OCI-M1 (cell line): ENCODE measurements around the gene PDE4A.
"Not testable (repeated sequence)": the region's sequence is repeated elsewhere in the genome, so short reads cannot be mapped to it uniquely, and the experiment has no call there.

ENCODE experiments used
- DNase-seq: peaks from one replicate; lab custom pipeline; 2025; lab: John Stamatoyannopoulos, UW

Gene PDE4A

GRCh38 chr19:10420444-10421239 is at the start of gene PDE4A:
Gene PDE4A, plus strand, starts transcription at chr19:10420538. Its CDS starts 227 bp downstream, at chr19:10420765.
- peak; percentile 95 for DNase-seq

DNA sequence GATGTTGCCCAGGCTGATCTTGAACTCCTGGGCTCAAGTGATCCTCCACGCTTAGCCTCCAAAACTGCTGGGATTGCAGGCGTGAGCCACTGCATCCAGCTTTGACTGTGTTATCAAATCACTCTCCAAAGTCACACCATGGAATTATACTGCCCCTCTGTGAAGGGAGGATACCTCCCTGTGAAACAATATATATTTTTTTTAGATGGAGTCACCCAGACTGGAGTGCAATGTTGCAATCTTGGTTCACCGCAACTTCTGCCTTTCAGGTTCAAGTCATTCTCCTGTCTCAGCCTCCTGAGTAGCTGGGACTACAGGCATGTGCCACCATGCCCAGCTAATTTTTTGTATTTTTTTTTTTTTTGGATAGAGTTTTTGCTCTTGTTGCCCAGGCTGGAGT is 47.6 kb upstream of the PDE4A start:
- no peak for DNase-seq

GRCh38 chr19:10374931-10375330 is 45.4 kb upstream of the PDE4A start:
- DNase-seq: no peak

DNA sequence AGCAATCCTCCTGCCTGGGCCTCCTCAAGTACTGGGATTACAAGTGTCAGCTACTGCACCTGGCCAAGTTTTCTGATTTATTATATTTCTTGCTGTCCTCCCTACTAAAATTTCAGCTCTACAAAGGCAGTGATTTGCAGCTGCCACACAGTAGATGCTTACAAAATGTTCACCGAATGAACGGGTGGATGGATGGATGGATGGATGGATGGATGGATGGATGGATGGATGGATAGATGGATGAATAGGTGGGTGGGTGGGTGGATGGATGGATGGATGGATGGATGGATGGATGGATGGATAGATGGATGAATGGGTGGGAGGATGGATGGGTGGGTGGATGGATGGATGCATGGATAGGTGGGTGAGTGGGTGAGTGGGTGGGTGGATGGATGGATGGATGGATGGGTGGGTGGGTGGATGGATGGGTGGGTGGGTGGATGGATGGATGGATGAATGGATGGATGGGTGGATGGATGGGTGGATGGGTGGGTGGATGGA is 43.1 kb upstream of the PDE4A start:
- DNase-seq: not testable (repeated sequence)

DNA sequence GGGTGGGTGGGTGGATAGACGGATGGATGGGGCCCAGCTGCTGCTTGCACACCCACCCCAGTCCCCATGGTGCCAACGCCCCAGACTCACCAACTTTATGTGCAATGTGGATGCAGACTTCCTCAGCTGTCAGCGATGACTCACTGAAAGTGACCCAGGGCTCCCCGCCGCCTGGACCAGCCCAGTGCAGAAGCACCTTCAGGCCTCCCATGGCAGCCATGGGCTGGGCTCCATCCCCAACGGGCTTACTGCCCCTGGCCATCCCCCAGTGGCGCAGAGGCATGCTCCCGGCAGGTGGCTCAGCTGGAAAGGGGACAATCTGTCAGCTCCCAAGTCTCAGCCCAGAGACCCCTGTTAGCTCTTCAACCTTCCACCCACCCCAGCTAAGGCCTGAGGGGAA is 42.2 kb upstream of the PDE4A start:
- DNase-seq: no peak

GRCh38 chr19:10379880-10380312 is 40.4 kb upstream of the PDE4A start:
- DNase-seq: no peak

DNA sequence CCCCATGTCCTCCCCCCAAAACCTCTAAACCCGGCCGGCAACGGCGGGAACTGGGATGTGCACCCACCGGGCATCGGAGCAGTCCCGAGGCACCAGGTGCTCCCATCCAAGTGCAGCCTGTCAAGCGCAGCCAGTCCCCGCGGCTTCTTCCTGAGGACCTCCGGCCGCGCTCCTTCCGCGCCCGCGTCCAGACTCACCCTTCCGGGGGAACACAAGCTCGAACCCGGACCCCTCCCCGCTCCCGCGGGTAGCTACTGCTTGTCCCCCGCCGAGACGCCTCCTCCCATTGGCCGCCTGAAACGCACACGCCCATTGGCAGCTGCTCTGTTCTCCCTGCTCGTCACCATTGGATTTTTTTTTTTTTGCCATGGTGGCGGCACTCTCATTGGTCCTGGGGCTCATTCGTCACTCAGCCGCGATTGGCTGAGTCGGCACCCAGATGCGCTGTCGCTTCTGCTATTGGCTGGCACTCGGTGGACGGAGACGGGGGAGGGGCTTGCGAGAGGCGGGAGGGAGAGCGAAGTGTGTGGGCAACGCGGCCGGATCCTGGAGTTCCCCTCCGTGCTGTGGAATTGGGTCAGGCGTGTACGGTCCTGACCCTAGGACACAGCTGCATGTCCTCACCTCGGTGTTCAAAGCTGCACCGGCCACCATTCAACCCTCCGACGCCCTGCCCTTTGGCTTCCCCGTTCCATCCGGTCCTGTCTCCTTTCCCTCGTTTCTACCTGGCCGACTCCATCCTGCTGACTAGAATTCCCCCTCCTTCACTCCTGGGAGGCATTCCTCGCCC is 39.8 kb upstream of the PDE4A start, which contains the start of gene TYK2:
Gene TYK2 (minus strand): TSS at position 260 of the 790 bp plus-strand sequence. CDS start 2,166 bp downstream, outside the sequence.
- DNase-seq: peak; percentile 100

DNA sequence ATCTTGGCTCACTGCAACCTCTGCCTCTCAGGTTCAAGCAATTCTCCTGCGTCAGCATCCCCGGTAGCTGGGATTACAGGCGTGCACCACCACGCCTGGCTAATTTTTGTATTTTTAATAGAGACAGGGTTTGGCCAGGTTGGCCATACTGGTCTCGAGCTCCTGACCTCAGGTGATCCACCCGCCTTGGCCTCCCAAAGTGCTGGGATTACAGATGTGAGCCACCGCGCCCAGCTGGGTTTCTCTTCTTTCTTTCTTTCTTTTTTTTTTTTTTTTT is 37.2 kb upstream of the PDE4A start:
- not testable (repeated sequence) for DNase-seq

DNA sequence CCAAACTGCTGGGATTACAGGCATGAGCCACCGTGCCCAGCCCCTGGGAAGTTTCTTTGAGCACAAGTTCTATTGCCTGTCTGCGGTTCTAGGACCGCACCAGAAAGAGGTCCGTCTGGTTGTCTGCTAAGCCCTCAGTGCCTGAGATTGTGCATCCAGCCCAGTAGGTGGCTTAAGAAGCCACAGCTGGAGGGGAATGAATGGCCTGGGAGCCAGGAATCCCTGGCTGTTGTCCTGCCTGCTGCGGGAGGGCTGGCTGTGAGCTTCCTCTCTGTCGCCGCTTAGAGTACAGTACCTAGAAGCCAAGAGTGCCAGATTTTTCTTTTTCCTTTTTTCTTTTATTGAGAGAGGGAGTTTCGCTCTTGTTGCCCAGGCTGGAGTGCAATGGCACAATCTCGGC is 35.8 kb upstream of the PDE4A start:
- no peak for DNase-seq

DNA sequence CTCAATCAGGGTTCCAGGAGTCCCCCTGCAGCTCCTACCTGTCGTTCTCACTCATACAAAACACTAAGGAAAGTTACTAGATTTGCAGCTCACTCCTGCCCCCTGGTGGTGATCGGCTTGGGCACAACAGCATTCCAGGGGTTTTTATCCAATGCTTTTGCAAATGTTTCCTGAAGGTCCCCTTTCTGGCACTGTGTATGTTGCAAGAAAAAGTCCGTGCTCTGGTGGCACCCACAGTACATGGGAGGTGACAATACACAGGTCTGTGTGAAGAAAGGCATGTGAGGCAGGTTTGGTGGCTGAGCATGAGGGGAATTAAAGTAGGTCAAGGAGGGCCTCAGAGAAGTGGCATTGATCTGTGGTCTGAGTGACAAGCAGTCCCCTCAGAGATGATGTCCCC is 31.4 kb upstream of the PDE4A start:
- DNase-seq: peak; percentile 99

DNA sequence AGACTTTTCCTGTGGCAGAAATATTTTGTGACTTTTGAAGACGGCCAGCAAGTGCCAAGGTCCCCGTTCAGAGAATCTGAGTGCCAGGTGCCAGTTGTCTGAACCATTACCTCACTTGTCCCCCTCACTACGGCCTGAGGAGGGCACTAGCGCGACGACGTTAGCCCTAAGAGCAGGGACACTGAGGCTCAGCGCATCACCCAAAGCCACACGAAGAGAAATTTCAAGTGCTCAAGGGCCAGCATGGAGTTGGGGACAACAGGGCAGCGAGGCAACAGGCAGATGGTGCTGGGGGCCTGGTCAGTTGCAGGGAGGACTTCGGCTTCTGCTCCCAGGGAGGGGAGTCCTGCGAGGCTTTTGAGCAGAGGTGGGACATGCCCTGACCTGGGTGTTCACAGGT is 30.5 kb upstream of the PDE4A start:
- DNase-seq: peak; percentile 56

- DNase-seq: peak; percentile 93
These were observed 29.6 kb upstream of the PDE4A start for GRCh38 chr19:10390652-10391286.

DNA sequence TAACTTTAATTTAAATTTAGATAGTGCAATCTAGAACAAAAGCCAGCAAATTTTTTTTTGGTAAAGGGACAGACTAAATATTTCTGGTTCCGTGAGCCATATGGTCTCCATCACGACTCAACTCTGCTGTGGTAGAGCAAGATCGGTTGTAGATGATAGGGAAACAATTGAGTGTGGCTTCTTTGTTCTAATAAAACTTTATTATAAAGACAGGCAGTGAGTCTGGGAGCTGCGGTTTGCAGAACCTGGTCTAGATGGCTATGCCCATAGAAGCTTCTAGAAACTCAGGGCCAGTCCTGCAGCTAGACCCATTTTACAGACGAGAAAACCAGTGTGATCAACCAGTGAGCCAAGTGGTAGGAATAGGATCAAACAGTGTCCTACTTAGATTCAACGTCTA is 28.2 kb upstream of the PDE4A start:
- no peak for DNase-seq

DNA sequence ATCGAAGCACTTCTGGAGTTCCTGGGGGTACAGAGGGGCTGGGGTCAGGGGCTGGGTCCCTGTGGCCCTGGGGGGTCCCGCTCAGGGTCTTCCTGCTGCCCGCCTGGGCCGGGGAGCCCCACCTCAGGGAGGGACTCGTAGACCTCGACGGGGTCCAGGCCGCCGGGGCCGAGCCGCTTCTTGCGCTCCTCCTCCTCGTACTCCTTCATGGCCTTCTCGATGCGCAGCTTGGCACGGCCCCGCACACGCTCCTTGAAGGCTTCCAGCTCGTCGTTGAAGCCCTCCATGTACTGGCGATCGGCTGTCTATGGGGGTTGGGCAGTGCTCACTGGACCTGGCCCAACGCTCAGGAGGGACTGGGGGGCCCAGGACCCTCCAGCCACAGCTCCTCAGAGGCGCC is 27.2 kb upstream of the PDE4A start:
- no peak for DNase-seq

GRCh38 chr19:10395003-10395402 is 25.3 kb upstream of the PDE4A start:
- no peak for DNase-seq

GRCh38 chr19:10395436-10395835 is 24.9 kb upstream of the PDE4A start:
- DNase-seq: no peak

DNA sequence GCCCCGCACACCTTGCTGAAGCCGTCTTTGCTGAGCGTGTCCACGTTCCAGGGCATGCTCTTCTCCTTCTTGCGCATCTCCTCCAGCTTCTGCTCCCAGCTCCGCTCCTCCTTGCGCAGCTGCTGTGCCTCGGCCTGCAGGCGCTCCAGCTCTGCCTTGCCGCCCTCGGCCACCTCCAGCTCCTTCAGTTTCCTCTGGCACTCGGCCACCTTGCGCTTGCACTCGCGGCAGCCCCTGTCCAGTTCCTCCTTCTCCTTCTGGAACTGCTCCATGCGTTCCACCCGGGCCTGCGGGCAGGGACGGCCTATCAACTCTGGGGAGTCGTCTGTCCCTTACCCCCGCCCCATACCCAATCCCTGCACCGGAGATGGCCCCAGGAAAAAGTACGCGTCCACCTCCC is 24.4 kb upstream of the PDE4A start:
- DNase-seq: no peak

DNA sequence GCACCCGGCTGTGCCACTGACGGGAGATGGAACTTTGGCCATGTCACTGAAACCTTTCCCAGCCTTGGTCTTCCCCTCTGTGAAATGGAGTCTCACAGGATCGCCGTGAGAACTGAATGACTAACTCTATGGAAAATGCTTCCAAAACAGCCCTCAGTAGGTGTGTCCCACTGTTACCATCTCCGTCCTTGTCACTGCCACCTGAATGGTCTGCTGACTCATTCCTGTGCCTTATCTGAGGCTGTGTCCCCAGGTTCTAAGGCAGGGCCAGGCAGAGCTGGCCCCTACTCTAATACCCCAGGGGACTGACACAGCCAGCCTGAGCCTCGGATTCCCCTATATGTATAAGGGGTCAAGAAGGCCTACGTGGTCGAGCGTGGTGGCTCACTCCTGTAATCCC is 21.5 kb upstream of the PDE4A start:
- no peak for DNase-seq

- DNase-seq: not testable (repeated sequence)
These were observed 21.0 kb upstream of the PDE4A start for GRCh38 chr19:10399340-10399739.

- DNase-seq: no peak
These were observed 20.5 kb upstream of the PDE4A start for GRCh38 chr19:10399878-10400277.

GRCh38 chr19:10402441-10403038 is 17.8 kb upstream of the PDE4A start:
- peak; percentile 69 for DNase-seq
